AG04450 (cell line): ENCODE data around the gene ENKD1. TPM values are rescaled to one million over a fixed set of nuclear protein-coding genes. Genes with fewer than 3 reads are reported as not detected.

ENCODE experiments used
- CTCF ChIA-PET: fragments of 300-600, 350-600 bp; formaldehyde crosslinking; extraction: SDS; loops from one replicate; lab custom pipeline; 2022; ENCODE audit warnings: antibody characterized with exemption, inconsistent platforms; lab: Charles Lee
- POLR2A ChIA-PET: fragments of 350-600 bp; formaldehyde crosslinking; extraction: SDS; loops from one replicate; lab custom pipeline; 2021; ENCODE audit warnings: antibody characterized with exemption, inconsistent platforms; lab: Yijun Ruan, JAX
- DNase-seq: peaks from one replicate; pipeline ENCODE4 v3.0.0-alpha.2; 2011; ENCODE audit warnings: low read depth, low spot score
- H3K27ac ChIP-seq: one replicate; pipeline ENCODE4 v1.5.1; 2012; ENCODE audit warnings: low read depth, low read length, control low read depth
- H3K27me3 ChIP-seq: one replicate; pipeline ENCODE4 v1.6.0; 2012; ENCODE audit warnings: low read length; ENCODE audit not compliant: control insufficient read depth, insufficient read depth
- H3K4me3 ChIP-seq: 2 replicates; pipeline ENCODE4 v1.5.1; 2011; ENCODE audit warnings: mild to moderate bottlenecking, low read depth, low read length, control low read depth
- H3K9me3 ChIP-seq: 2 replicates; pipeline ENCODE4 v1.5.1; 2012; ENCODE audit warnings: low read length; ENCODE audit not compliant: control insufficient read depth, insufficient read depth
- polyA plus RNA-seq: library from polyadenylated mRNA; depleted of rRNA; stranded (reverse); fragments of >200 nt; gene quantifications from 2 replicates; pipeline ENCODE4 v1.2.3, GENCODE V29; 2011
- TF ChIP-seq, protein P1 (sequence below): IDR thresholded peaks from 2 replicates; pipeline ENCODE4 v1.5.1; 2011; ENCODE audit warnings: low read depth, low read length, control low read depth, inconsistent platforms

The ENKD1 gene
- polyA plus RNA-seq, 1 experiment, result 3.6 TPM

DNA sequence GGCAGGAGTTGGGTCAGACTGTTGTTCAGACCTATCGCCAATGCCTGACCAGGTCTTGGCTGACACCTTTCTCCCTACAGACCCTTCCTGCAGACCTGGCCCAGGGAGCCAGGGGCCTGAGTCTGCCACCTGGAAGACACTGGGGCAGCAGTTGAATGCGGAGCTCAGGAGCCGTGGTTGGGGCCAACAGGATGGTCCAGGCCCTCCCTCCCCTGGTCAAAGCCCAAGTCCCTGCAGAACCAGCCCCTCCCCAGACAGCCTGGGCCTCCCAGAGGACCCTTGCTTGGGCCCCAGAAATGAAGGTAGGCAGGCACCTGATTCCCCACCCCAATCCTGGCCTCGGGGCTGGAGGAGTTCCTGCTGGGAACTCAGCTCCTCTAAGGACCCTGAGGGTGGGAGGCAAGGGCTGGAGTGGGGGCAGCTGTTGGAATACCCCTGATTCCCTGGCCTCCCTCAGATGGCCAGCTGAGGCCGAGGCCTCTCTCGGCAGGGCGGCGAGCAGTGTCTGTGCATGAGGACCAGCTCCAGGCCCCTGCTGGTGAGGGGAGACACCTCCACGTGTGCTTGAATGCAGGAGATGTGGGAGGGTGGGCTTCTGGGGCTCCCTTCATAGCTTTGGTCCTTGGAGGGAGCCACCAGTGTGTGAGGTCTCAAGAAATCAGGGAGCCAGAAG is 10.1 kb downstream of the ENKD1 start:
- CTCF ChIA-PET, result interaction anchor here (1.2 kb wide), 1 partner anchor 11 kb away, joined by 3 read pairs; no protein-coding TSS in a partner anchor
- Histone ChIP-seq H3K9me3 (no peaks in the 10 kb centered on the region; the same call in 1 of the 2 replicates), H3K27ac (no peak overlapping the region), H3K4me3 (no peak overlapping the region), H3K27me3 (peaks cover 10% of the 10 kb centered on the region)
- TF ChIP-seq, protein P1, sequence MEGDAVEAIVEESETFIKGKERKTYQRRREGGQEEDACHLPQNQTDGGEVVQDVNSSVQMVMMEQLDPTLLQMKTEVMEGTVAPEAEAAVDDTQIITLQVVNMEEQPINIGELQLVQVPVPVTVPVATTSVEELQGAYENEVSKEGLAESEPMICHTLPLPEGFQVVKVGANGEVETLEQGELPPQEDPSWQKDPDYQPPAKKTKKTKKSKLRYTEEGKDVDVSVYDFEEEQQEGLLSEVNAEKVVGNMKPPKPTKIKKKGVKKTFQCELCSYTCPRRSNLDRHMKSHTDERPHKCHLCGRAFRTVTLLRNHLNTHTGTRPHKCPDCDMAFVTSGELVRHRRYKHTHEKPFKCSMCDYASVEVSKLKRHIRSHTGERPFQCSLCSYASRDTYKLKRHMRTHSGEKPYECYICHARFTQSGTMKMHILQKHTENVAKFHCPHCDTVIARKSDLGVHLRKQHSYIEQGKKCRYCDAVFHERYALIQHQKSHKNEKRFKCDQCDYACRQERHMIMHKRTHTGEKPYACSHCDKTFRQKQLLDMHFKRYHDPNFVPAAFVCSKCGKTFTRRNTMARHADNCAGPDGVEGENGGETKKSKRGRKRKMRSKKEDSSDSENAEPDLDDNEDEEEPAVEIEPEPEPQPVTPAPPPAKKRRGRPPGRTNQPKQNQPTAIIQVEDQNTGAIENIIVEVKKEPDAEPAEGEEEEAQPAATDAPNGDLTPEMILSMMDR, result no peak
- no peak for DNase-seq
- POLR2A ChIA-PET, result no interaction called here

DNA sequence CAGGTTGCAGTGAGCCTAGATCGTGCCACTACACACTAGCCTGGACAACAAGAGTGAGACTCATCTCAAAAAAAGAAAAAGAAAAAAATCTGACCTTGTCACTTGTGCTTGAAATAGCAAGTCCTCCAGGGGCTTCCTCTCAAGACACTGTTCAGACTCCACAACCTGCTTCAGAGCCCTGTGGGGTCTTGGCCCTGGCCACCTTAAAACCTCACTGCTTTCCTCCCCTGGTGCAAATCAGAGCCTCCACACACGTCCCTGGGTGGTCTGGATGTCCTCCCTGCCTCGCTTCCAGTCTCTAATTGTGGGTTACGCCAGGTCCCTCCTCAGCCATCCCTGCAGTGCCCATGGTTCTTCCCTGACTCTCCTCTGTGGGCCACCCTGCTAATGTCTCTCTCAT is 11.2 kb downstream of the ENKD1 start:
- no peaks in the 10 kb centered on the region; the same call in 1 of the 2 replicates for H3K9me3 ChIP-seq
- peaks cover 19% of the 10 kb centered on the region for H3K27me3 ChIP-seq
- TF ChIP-seq, protein P1, result no peak
- DNase-seq, result no peak
- H3K27ac ChIP-seq, result no peak overlapping the region
- H3K4me3 ChIP-seq, result no peak overlapping the region
- ChIA-PET POLR2A (no interaction called here), CTCF (no interaction called here)

DNA sequence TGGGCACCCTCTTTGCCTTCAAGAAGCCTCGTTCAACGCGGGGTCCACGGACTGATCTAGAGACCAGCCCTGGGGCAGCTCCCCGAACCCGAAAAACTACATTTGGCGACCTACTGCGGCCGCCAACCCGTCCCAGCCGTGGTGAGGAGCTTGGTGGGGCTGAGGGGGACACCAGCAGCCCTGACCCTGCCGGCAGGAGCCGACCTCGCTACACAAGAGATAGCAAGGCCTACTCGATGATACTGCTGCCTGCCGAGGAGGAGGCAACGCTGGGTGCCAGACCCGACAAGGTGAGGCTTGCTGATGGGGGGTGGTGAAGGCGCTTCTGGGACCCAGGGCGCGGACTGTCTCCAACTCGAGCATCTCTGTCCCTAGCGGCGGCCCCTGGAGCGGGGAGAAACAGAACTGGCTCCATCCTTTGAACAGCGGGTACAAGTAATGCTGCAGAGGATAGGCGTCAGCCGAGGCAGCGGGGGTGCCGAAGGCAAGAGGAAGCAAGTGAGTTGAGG is 12.1 kb downstream of the ENKD1 start:
- no peak for DNase-seq
- CTCF ChIA-PET, result no interaction called here

DNA sequence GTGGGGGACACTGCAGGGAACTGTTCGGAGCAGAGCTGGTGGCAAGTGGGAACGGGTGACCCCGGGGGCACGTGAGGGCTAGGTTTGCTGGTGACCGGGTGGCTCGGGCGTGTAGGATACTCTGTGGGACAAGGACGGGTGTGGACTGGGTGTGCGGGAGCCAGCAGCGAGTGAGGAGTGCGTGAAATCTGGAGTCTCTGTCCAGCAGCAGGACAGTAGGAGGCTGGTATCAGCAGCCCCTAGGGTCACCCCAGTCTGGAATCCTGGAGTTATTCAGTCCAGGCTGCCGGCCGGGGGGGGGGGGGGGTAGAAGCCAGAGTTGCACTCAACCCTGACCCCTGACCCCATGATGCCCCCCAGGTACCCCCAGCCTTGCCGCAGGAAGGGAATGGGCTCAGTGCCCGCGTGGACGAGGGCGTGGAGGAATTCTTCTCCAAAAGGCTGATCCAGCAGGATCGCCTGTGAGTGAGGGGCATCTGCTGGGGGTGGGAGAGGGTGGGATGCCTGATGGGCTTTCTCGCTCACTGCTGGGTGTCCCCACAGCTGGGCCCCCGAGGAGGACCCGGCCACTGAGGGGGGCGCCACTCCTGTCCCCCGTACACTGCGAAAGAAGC is 12.7 kb downstream of the ENKD1 start:
- DNase-seq, result no peak

More for the DNA sequence above, 12.1 kb downstream of the ENKD1 start:
- TF ChIP-seq, protein P1, result no peak
- POLR2A ChIA-PET, result no interaction called here
- Histone ChIP-seq H3K27me3 (peaks cover 27% of the 10 kb centered on the region), H3K4me3 (no peak overlapping the region), H3K9me3 (no peaks in the 10 kb centered on the region; the same call in 1 of the 2 replicates), H3K27ac (no peak overlapping the region)

More for the DNA sequence above, 12.7 kb downstream of the ENKD1 start:
- peak overlapping the region; percentile 58 for H3K4me3 ChIP-seq
- no peak overlapping the region for H3K27ac ChIP-seq
- ChIA-PET CTCF (no interaction called here), POLR2A (no interaction called here)
- peaks cover 32% of the 10 kb centered on the region for H3K27me3 ChIP-seq
- TF ChIP-seq, protein P1, result no peak
- H3K9me3 ChIP-seq, result no peaks in the 10 kb centered on the region; the same call in 1 of the 2 replicates
